ENCODE measurements around the gene ZNF502. TPM values are rescaled to one million over a fixed set of nuclear protein-coding genes. Genes with fewer than 3 reads are reported as not detected.
A peak's percentile ranks its signal among the peaks of the same experiment; 100 is the strongest.
"Not testable (repeated sequence)": the region's sequence is repeated elsewhere in the genome, so short reads cannot be mapped to it uniquely, and the experiment has no call there.

The ZNF502 gene
- 0.79 TPM in 1 of 2 replicates, not detected in the other for total RNA-seq (2014; rRNA removed; shearing (Covaris generic))

GRCh38 chr3:44712455-44713075, at the start of gene ZNF502:
Gene ZNF502 (plus strand): TSS chr3:44712660. CDS start chr3:44720262, 7,602 bp downstream.
- peak within 1 kb of the TSS; percentile 43 for H3K4me3 ChIP-seq
- H3K9me3 ChIP-seq (replicated peaks): peaks cover 18% of the 10 kb centered on the region
- no peaks in the 10 kb centered on the region for H3K27me3 ChIP-seq (replicated peaks)
- no peaks in the 10 kb centered on the region for H3K4me1 ChIP-seq (replicated peaks)
- H3K27ac ChIP-seq: no peak within 1 kb of the TSS
- DNase-seq (ENCODE audit: low read depth in 1 of 2, low spot score in 2 of 2): peak; percentile 14 to 58
- H3K36me3 ChIP-seq: no peaks in the 10 kb centered on the region

GRCh38 chr3:44665173-44665572, 47.3 kb upstream of the ZNF502 start:
- H3K4me3 ChIP-seq: no peak overlapping the region
- H3K4me1 ChIP-seq (replicated peaks): no peaks in the 10 kb centered on the region
- H3K9me3 ChIP-seq (replicated peaks): no peaks in the 10 kb centered on the region; the same call in 1 of the 2 replicates
- no peaks in the 10 kb centered on the region for H3K27me3 ChIP-seq (replicated peaks)
- H3K27ac ChIP-seq: no peak overlapping the region
- no peak for DNase-seq (ENCODE audit: low read depth in 1 of 2, low spot score in 2 of 2)
- peaks cover 21% of the 10 kb centered on the region for H3K36me3 ChIP-seq

GRCh38 chr3:44666346-44666745, 46.1 kb upstream of the ZNF502 start:
- H3K4me3 ChIP-seq: no peak overlapping the region
- no peak for DNase-seq (ENCODE audit: low read depth in 1 of 2, low spot score in 2 of 2)
- H3K4me1 ChIP-seq (replicated peaks): no peaks in the 10 kb centered on the region

GRCh38 chr3:44669760-44670159, 42.7 kb upstream of the ZNF502 start:
- Histone ChIP-seq H3K4me3 (no peak overlapping the region), H3K27me3 (replicated peaks) (no peaks in the 10 kb centered on the region), H3K27ac (no peak overlapping the region), H3K4me1 (replicated peaks) (no peaks in the 10 kb centered on the region), H3K36me3 (no peaks in the 10 kb centered on the region), H3K9me3 (replicated peaks) (no peaks in the 10 kb centered on the region)
- DNase-seq (ENCODE audit: low read depth in 1 of 2, low spot score in 2 of 2): no peak

More at GRCh38 chr3:44666346-44666745, 46.1 kb upstream of the ZNF502 start:
- Histone ChIP-seq H3K27ac (no peak overlapping the region), H3K27me3 (replicated peaks) (no peaks in the 10 kb centered on the region), H3K9me3 (replicated peaks) (no peaks in the 10 kb centered on the region), H3K36me3 (peaks cover 9% of the 10 kb centered on the region)

GRCh38 chr3:44673466-44673865, 39.0 kb upstream of the ZNF502 start:
- H3K36me3 ChIP-seq; H3K4me3 ChIP-seq; H3K4me1 ChIP-seq (replicated peaks); H3K9me3 ChIP-seq (replicated peaks); H3K27ac ChIP-seq; H3K27me3 ChIP-seq (replicated peaks); DNase-seq (ENCODE audit: low read depth in 1 of 2, low spot score in 2 of 2): not testable (repeated sequence)

- H3K4me1 ChIP-seq (replicated peaks): no peaks in the 10 kb centered on the region
- no peaks in the 10 kb centered on the region for H3K27me3 ChIP-seq (replicated peaks)
- no peak overlapping the region for H3K4me3 ChIP-seq
- DNase-seq (ENCODE audit: low read depth in 1 of 2, low spot score in 2 of 2): no peak
- H3K36me3 ChIP-seq: no peaks in the 10 kb centered on the region
- no peaks in the 10 kb centered on the region for H3K9me3 ChIP-seq (replicated peaks)
- H3K27ac ChIP-seq: no peak overlapping the region
Observed at GRCh38 chr3:44674211-44674610, 38.2 kb upstream of the ZNF502 start.

GRCh38 chr3:44678480-44679116, 33.9 kb upstream of the ZNF502 start:
- DNase-seq (ENCODE audit: low read depth in 1 of 2, low spot score in 2 of 2): no peak
- Histone ChIP-seq H3K27ac (no peak overlapping the region), H3K9me3 (replicated peaks) (peaks cover 3% of the 10 kb centered on the region; the same call in 1 of the 2 replicates), H3K4me3 (no peak overlapping the region), H3K36me3 (no peaks in the 10 kb centered on the region; the same call in 1 of the 2 replicates), H3K27me3 (replicated peaks) (no peaks in the 10 kb centered on the region), H3K4me1 (replicated peaks) (peaks cover 6% of the 10 kb centered on the region; the same call in 1 of the 2 replicates)

- Histone ChIP-seq H3K4me3 (no peak overlapping the region), H3K27me3 (replicated peaks) (no peaks in the 10 kb centered on the region), H3K36me3 (no peaks in the 10 kb centered on the region; the same call in 1 of the 2 replicates), H3K27ac (no peak overlapping the region), H3K9me3 (replicated peaks) (peaks cover 3% of the 10 kb centered on the region; the same call in 1 of the 2 replicates), H3K4me1 (replicated peaks) (peaks cover 9% of the 10 kb centered on the region; the same call in 1 of the 2 replicates)
- no peak for DNase-seq (ENCODE audit: low read depth in 1 of 2, low spot score in 2 of 2)
Observed at GRCh38 chr3:44680921-44681455, 31.5 kb upstream of the ZNF502 start.

- DNase-seq (ENCODE audit: low read depth in 1 of 2, low spot score in 2 of 2): peak in 1 of 2 experiments; percentile 14
- Histone ChIP-seq H3K36me3 (no peaks in the 10 kb centered on the region; the same call in 1 of the 2 replicates), H3K4me3 (no peak overlapping the region), H3K27ac (no peak overlapping the region), H3K27me3 (replicated peaks) (no peaks in the 10 kb centered on the region), H3K4me1 (replicated peaks) (peaks cover 9% of the 10 kb centered on the region; the same call in 1 of the 2 replicates), H3K9me3 (replicated peaks) (peaks cover 3% of the 10 kb centered on the region; the same call in 1 of the 2 replicates)
Observed at GRCh38 chr3:44682182-44682896, 30.1 kb upstream of the ZNF502 start.

- Histone ChIP-seq H3K9me3 (replicated peaks) (peaks cover 6% of the 10 kb centered on the region; the same call in 1 of the 2 replicates), H3K4me3 (peak overlapping the region; percentile 43), H3K4me1 (replicated peaks) (peaks cover 9% of the 10 kb centered on the region; the same call in 1 of the 2 replicates), H3K27ac (no peak overlapping the region), H3K27me3 (replicated peaks) (no peaks in the 10 kb centered on the region), H3K36me3 (no peaks in the 10 kb centered on the region; the same call in 1 of the 2 replicates)
- DNase-seq (ENCODE audit: low read depth in 1 of 2, low spot score in 2 of 2): peak; percentile 27 to 51
Observed at GRCh38 chr3:44685128-44685800, 27.2 kb upstream of the ZNF502 start.

GRCh38 chr3:44687898-44688297, 24.6 kb upstream of the ZNF502 start:
- H3K27me3 ChIP-seq (replicated peaks): no peaks in the 10 kb centered on the region
- H3K4me1 ChIP-seq (replicated peaks): 0 out of 2 replicates have a peak, but pooled peaks cover 3% of the 10 kb centered on the region
- peaks cover 3% of the 10 kb centered on the region; the same call in 1 of the 2 replicates for H3K9me3 ChIP-seq (replicated peaks)
- H3K27ac ChIP-seq: no peak overlapping the region
- no peaks in the 10 kb centered on the region; the same call in 1 of the 2 replicates for H3K36me3 ChIP-seq
- H3K4me3 ChIP-seq: no peak overlapping the region
- DNase-seq (ENCODE audit: low read depth in 1 of 2, low spot score in 2 of 2): no peak

GRCh38 chr3:44721231-44722102, 9.0 kb downstream of the ZNF502 start:
- H3K4me1 ChIP-seq (replicated peaks): no peaks in the 10 kb centered on the region
- H3K36me3 ChIP-seq: peaks cover 14% of the 10 kb centered on the region
- no peak overlapping the region for H3K27ac ChIP-seq
- H3K4me3 ChIP-seq: no peak overlapping the region
- no peaks in the 10 kb centered on the region for H3K27me3 ChIP-seq (replicated peaks)
- DNase-seq (ENCODE audit: low read depth in 1 of 2, low spot score in 2 of 2): no peak
- H3K9me3 ChIP-seq (replicated peaks): peaks cover 25% of the 10 kb centered on the region
